Thymus (tissue), 11 donors: ENCODE results near the gene SLC38A10. TPM values are rescaled to one million over a fixed set of nuclear protein-coding genes. Genes with fewer than 3 reads are reported as not detected.

ENCODE experiments used
- DNase-seq, 9 donors: peaks; one replicate each; pipeline ENCODE4 v3.0.0-alpha.2; 2013; ENCODE audit warnings: low spot score in 9 of 9, low read depth in 6 of 9, missing footprints in 1 of 9
- H3K27ac ChIP-seq, 2 donors: one replicate each; pipeline ENCODE4 v1.5.1; 2013; ENCODE audit warnings: control low read depth in 1 of 2, low read depth in 1 of 2, low read length in 1 of 2, mild to moderate bottlenecking in 1 of 2, moderate library complexity in 1 of 2
- H3K27me3 ChIP-seq, 2 donors: one replicate each; pipeline ENCODE4 v1.5.1; 2013; ENCODE audit warnings: low read length in 1 of 2; ENCODE audit not compliant: control insufficient read depth in 2 of 2, insufficient read depth in 1 of 2
- H3K36me3 ChIP-seq, 2 donors: one replicate each; pipeline ENCODE4 v1.5.1; 2013; ENCODE audit warnings: low read length in 1 of 2, mild to moderate bottlenecking in 1 of 2, moderate library complexity in 1 of 2; ENCODE audit not compliant: control insufficient read depth in 2 of 2, insufficient read depth in 2 of 2
- H3K4me1 ChIP-seq, 2 donors: one replicate each; pipeline ENCODE4 v1.5.1; 2013; ENCODE audit warnings: low read length in 2 of 2; ENCODE audit not compliant: control insufficient read depth in 2 of 2, insufficient read depth in 2 of 2
- H3K4me3 ChIP-seq, 2 donors: one replicate each; pipeline ENCODE4 v1.5.1; 2013; ENCODE audit warnings: low read length in 2 of 2, control low read depth in 1 of 2, mild to moderate bottlenecking in 1 of 2
- H3K9me3 ChIP-seq, 2 donors: one replicate each; pipeline ENCODE4 v1.5.1; 2013; ENCODE audit warnings: low read length in 1 of 2, mild to moderate bottlenecking in 1 of 2; ENCODE audit not compliant: control insufficient read depth in 2 of 2, insufficient read depth in 1 of 2
- WGBS: extraction: QIAGEN DNeasy Blood & Tissue Kit; methylation state at CpG from one replicate; pipeline ENCODE4 v1.1.7; 2013; 5-methylcytosine and 5-hydroxymethylcytosine counted together
- polyA plus RNA-seq: library from polyadenylated mRNA; stranded (reverse); fragments of 200-250 nt; gene quantifications from one replicate; pipeline ENCODE4 v1.2.3, GENCODE V29; 2013
- total RNA-seq: library from RNA; stranded (reverse); fragments of 120-200 nt; gene quantifications from one replicate; pipeline ENCODE4 v1.2.4, GENCODE V29; 2013
- donor health status: healthy.

SLC38A10 gene
- total and polyA plus RNA-seq, 2 donors: 21.0 to 63.6 TPM

GRCh38 chr17:81332914-81333528, 37.9 kb upstream of the SLC38A10 start:
- 74% methylated on average over 23 of the region's 23 CpGs for WGBS
- no peaks in the 10 kb centered on the region for H3K9me3 ChIP-seq
- no peak overlapping the region for H3K4me3 ChIP-seq
- peaks cover 0 to 21% of the 10 kb centered on the region in 2 donors for H3K4me1 ChIP-seq
- H3K36me3 ChIP-seq: no peaks in the 10 kb centered on the region
- DNase-seq: no peak
- no peak overlapping the region for H3K27ac ChIP-seq
- peaks cover 11 to 83% of the 10 kb centered on the region in 2 donors for H3K27me3 ChIP-seq

- peaks cover 0 to 21% of the 10 kb centered on the region in 2 donors for H3K4me1 ChIP-seq
- H3K9me3 ChIP-seq: no peaks in the 10 kb centered on the region
- peaks cover 8 to 78% of the 10 kb centered on the region in 2 donors for H3K27me3 ChIP-seq
- no peaks in the 10 kb centered on the region for H3K36me3 ChIP-seq
- no peak for DNase-seq
- no peak overlapping the region for H3K4me3 ChIP-seq
- no peak overlapping the region for H3K27ac ChIP-seq
- WGBS: 92% methylated on average over 18 of the region's 18 CpGs
Observed at GRCh38 chr17:81332118-81332834, 37.2 kb upstream of the SLC38A10 start.

- Histone ChIP-seq H3K4me1 (peaks cover 0 to 21% of the 10 kb centered on the region in 2 donors), H3K36me3 (no peaks in the 10 kb centered on the region), H3K27ac (no peak overlapping the region), H3K4me3 (no peak overlapping the region), H3K9me3 (no peaks in the 10 kb centered on the region), H3K27me3 (peaks cover 8 to 73% of the 10 kb centered on the region in 2 donors)
- no peak for DNase-seq
- 94% methylated on average over 17 of the region's 17 CpGs for WGBS
Observed at GRCh38 chr17:81331527-81332043, 36.5 kb upstream of the SLC38A10 start.

GRCh38 chr17:81330884-81331245, 35.8 kb upstream of the SLC38A10 start:
- no peak overlapping the region for H3K27ac ChIP-seq
- H3K36me3 ChIP-seq: no peaks in the 10 kb centered on the region
- 95% methylated on average over 10 of the region's 10 CpGs for WGBS
- peaks cover 8 to 72% of the 10 kb centered on the region in 2 donors for H3K27me3 ChIP-seq
- H3K9me3 ChIP-seq: no peaks in the 10 kb centered on the region
- H3K4me3 ChIP-seq: no peak overlapping the region
- H3K4me1 ChIP-seq: peaks cover 0 to 21% of the 10 kb centered on the region in 2 donors
- no peak for DNase-seq

- no peaks in the 10 kb centered on the region for H3K9me3 ChIP-seq
- H3K27me3 ChIP-seq: peaks cover 9 to 72% of the 10 kb centered on the region in 2 donors
- H3K27ac ChIP-seq: no peak overlapping the region
- H3K4me1 ChIP-seq: peaks cover 0 to 25% of the 10 kb centered on the region in 2 donors
- no peaks in the 10 kb centered on the region for H3K36me3 ChIP-seq
- no peak for DNase-seq
- no peak overlapping the region for H3K4me3 ChIP-seq
- WGBS: 94% methylated on average over 23 of the region's 23 CpGs
Observed at GRCh38 chr17:81329927-81330883, 35.1 kb upstream of the SLC38A10 start.

- no peak for DNase-seq
- 74% methylated on average over 28 of the region's 28 CpGs for WGBS
- H3K4me1 ChIP-seq: peaks cover 0 to 24% of the 10 kb centered on the region in 2 donors
- H3K27me3 ChIP-seq: peaks cover 7 to 68% of the 10 kb centered on the region in 2 donors
- no peak overlapping the region for H3K4me3 ChIP-seq
- H3K36me3 ChIP-seq: no peaks in the 10 kb centered on the region
- H3K9me3 ChIP-seq: no peaks in the 10 kb centered on the region
- H3K27ac ChIP-seq: no peak overlapping the region
Observed at GRCh38 chr17:81328978-81329926, 34.1 kb upstream of the SLC38A10 start.

GRCh38 chr17:81328489-81328888, 33.4 kb upstream of the SLC38A10 start:
- H3K4me1 ChIP-seq: peaks cover 0 to 24% of the 10 kb centered on the region in 2 donors
- no peak overlapping the region for H3K4me3 ChIP-seq
- no peak for DNase-seq
- peaks cover 2 to 61% of the 10 kb centered on the region in 2 donors for H3K27me3 ChIP-seq
- no peak overlapping the region for H3K27ac ChIP-seq
- no peaks in the 10 kb centered on the region for H3K9me3 ChIP-seq
- H3K36me3 ChIP-seq: no peaks in the 10 kb centered on the region
- WGBS: 91% methylated on average over 14 of the region's 14 CpGs

- no peak for DNase-seq
- H3K4me1 ChIP-seq: peaks cover 0 to 24% of the 10 kb centered on the region in 2 donors
- peaks cover 0 to 2% of the 10 kb centered on the region in 2 donors for H3K9me3 ChIP-seq
- no peak overlapping the region for H3K27ac ChIP-seq
- H3K4me3 ChIP-seq: no peak overlapping the region
- H3K27me3 ChIP-seq: peaks cover 2 to 35% of the 10 kb centered on the region in 2 donors
- 37% methylated on average over 14 of the region's 14 CpGs for WGBS
- H3K36me3 ChIP-seq: no peaks in the 10 kb centered on the region
Observed at GRCh38 chr17:81325714-81326358, 30.7 kb upstream of the SLC38A10 start.
